Neural crest cell (in vitro differentiated cells): ENCODE measurements around the gene MTUS2. TPM values are rescaled to one million over a fixed set of nuclear protein-coding genes. Genes with fewer than 3 reads are reported as not detected.

ENCODE experiments used
- DNase-seq: peaks from one replicate; pipeline ENCODE4 v3.0.0; 2021; ENCODE audit warnings: low read depth, mixed read lengths, low spot score
- H3K27ac Mint-ChIP-seq: one replicate; pipeline ENCODE4 v1.8.0; 2021; ENCODE audit warnings: mild to moderate bottlenecking, mixed read lengths; ENCODE audit not compliant: unreplicated experiment
- H3K27me3 Mint-ChIP-seq: 2 replicates; pipeline ENCODE4 v1.8.0; 2021; ENCODE audit warnings: low read depth, mild to moderate bottlenecking, mixed read lengths
- H3K36me3 Mint-ChIP-seq: 2 replicates; pipeline ENCODE4 v1.8.0; 2021; ENCODE audit warnings: low read depth, mild to moderate bottlenecking, mixed read lengths
- H3K4me1 Mint-ChIP-seq: 2 replicates; pipeline ENCODE4 v1.8.0; 2021; ENCODE audit warnings: mixed read lengths
- H3K4me3 Mint-ChIP-seq: one replicate; pipeline ENCODE4 v1.8.0; 2021; ENCODE audit warnings: mild to moderate bottlenecking, mixed read lengths
- H3K9me3 Mint-ChIP-seq: 2 replicates; pipeline ENCODE4 v1.8.0; 2021; ENCODE audit warnings: mixed read lengths
- total RNA-seq: library from RNA; stranded (reverse); gene quantifications from 2 replicates; pipeline ENCODE4 v1.2.1, GENCODE V29; 2021
- TF ChIP-seq, protein P1 (sequence below): fragments of 200-600 bp; sonication (generic); conservative IDR thresholded peaks from 2 replicates; pipeline ENCODE4 v1.5.0; 2021; ENCODE audit warnings: antibody characterized with exemption, mild to moderate bottlenecking

Gene MTUS2
- total RNA-seq, 1 donor from 2014 or later = 0.91 TPM

DNA sequence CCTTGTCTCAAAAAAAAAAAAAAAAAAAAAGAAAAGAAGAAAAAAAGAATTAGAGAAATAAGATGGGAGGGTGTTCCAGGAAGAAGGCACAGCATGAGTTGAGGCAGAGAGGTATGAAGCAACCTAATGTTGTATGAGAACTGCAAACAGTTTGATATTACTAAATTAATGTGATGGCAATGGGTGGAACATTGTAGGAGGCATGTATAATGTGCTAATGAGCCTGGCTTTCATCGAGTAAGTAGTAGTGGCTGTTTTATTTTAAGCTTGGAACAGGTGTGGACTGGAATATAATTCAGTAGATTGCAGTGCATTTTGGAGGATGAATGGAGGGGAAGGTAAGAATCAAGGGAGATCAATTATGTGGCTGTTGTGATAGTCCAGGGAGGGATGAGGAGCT, 156.1 kb downstream of the MTUS2 start:
- TF ChIP-seq, protein P1, sequence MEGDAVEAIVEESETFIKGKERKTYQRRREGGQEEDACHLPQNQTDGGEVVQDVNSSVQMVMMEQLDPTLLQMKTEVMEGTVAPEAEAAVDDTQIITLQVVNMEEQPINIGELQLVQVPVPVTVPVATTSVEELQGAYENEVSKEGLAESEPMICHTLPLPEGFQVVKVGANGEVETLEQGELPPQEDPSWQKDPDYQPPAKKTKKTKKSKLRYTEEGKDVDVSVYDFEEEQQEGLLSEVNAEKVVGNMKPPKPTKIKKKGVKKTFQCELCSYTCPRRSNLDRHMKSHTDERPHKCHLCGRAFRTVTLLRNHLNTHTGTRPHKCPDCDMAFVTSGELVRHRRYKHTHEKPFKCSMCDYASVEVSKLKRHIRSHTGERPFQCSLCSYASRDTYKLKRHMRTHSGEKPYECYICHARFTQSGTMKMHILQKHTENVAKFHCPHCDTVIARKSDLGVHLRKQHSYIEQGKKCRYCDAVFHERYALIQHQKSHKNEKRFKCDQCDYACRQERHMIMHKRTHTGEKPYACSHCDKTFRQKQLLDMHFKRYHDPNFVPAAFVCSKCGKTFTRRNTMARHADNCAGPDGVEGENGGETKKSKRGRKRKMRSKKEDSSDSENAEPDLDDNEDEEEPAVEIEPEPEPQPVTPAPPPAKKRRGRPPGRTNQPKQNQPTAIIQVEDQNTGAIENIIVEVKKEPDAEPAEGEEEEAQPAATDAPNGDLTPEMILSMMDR = no peak
- Mint-ChIP-seq H3K36me3 (no peaks in the 10 kb centered on the region), H3K4me1 (no peaks in the 10 kb centered on the region), H3K4me3 (no peak overlapping the region), H3K27ac (no peak overlapping the region), H3K27me3 (peaks cover 25% of the 10 kb centered on the region), H3K9me3 (no peaks in the 10 kb centered on the region)
- no peak for DNase-seq

DNA sequence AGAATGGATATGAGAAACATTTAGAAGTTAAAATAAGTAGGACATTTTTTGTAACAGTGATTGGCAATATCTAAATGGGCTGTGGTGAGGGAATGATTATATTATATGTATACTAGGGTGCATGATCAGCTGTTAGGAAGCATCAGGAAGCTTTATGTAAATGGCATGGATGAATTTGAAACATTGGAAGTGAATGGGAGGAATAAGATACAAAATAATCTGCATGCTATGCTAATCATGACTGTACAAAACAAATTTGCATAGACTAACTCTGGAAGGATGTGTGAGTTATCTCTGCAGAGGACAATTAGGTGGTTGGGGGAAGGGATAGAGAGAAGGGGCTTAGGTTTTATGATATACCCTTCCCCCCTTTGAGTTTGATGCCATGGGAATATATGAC, 156.5 kb downstream of the MTUS2 start:
- Mint-ChIP-seq H3K36me3 (no peaks in the 10 kb centered on the region), H3K4me1 (no peaks in the 10 kb centered on the region), H3K4me3 (no peak overlapping the region), H3K9me3 (no peaks in the 10 kb centered on the region), H3K27ac (no peak overlapping the region), H3K27me3 (peaks cover 25% of the 10 kb centered on the region)
- DNase-seq = no peak
- TF ChIP-seq, protein P1 = no peak

DNA sequence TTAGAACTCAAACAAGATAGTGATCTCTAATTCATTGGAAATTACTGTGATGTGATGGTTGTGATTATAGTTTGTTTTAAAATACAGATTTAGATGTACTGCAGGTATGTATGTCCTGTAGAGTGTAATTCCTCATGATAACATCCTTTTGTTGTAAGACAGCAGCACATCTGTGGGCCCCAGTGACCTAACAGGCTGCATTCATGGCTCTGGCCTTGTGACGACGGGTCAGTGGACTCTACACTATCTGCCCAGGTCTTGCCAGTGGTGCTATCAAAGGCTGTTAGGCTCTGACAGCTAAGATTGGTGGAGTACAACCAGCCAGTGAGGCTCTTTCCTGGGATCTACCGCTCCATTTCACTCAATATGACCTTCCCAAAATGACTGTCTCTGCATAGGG, 158.4 kb downstream of the MTUS2 start:
- H3K4me1 Mint-ChIP-seq = no peaks in the 10 kb centered on the region
- no peak overlapping the region for H3K4me3 Mint-ChIP-seq
- TF ChIP-seq, protein P1 = no peak
- H3K27ac Mint-ChIP-seq = no peak overlapping the region
- no peaks in the 10 kb centered on the region for H3K36me3 Mint-ChIP-seq
- no peaks in the 10 kb centered on the region for H3K9me3 Mint-ChIP-seq
- no peak for DNase-seq
- peaks cover 27% of the 10 kb centered on the region for H3K27me3 Mint-ChIP-seq

DNA sequence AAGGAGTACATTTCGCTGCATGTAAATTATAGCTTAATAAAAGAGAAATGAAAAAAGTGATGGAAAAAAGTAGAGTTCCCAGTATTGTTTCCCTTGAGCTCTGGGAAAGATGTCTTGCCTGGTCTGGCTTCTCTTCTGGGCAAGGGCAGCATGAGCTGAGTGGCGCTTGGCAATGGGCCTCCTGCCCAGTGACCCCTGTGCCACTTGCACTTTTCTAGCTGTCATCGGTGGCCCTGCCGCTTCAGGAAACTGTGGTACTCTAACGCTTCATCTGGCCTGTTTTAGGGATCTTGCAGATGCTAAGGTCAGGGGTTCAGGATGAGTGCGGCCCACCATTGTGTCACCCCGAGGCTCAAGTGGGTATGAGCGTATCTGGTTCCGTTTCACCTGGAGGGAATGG, 161.4 kb downstream of the MTUS2 start:
- H3K27me3 Mint-ChIP-seq = peaks cover 12% of the 10 kb centered on the region
- no peaks in the 10 kb centered on the region for H3K36me3 Mint-ChIP-seq
- no peaks in the 10 kb centered on the region for H3K4me1 Mint-ChIP-seq
- no peak overlapping the region for H3K27ac Mint-ChIP-seq
- TF ChIP-seq, protein P1 = no peak
- H3K4me3 Mint-ChIP-seq = no peak overlapping the region
- no peak for DNase-seq
- H3K9me3 Mint-ChIP-seq = no peaks in the 10 kb centered on the region

DNA sequence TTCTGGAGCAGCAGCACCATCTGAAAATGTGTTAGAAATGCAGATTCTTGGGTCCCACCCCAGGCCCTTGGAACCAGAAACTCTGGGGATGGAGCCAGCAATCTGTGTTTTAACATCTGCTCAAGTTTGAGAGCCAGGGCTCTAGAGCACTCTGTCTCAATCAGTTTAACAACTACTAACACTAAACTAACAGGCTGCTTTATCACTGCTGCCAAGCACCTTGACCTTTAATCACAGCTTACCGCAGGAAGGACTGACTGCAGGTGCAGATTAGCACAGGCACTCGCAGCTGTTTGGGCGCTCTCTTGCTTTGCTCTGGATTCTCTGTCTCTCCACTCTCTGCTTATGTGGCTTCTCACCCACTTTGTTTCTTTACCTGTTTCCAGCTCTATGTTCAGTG, 163.5 kb downstream of the MTUS2 start:
- TF ChIP-seq, protein P1 = no peak
- H3K27me3 Mint-ChIP-seq = peaks cover 7% of the 10 kb centered on the region
- no peak for DNase-seq
- H3K4me3 Mint-ChIP-seq = no peak overlapping the region
- H3K4me1 Mint-ChIP-seq = no peaks in the 10 kb centered on the region
- H3K27ac Mint-ChIP-seq = no peak overlapping the region
- H3K9me3 Mint-ChIP-seq = no peaks in the 10 kb centered on the region
- no peaks in the 10 kb centered on the region for H3K36me3 Mint-ChIP-seq

DNA sequence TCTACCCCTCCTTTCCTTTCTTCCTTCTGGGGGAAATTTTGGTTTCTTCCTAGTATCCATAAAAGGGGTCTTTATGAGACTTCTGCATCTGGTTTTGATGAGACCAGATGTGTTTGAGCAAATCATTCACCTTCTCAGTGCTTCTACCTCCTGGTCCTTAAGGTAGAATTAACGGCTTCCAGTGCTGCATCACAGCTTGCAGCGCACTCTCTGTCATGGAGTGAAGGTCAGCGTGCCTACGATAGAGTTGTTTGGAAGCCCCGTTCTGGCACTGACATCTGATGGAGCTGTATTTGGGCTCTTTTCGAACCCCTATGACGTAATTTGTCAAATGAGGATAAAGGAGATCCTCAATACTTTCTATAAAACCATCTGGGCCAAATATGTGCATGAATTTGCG, 164.2 kb downstream of the MTUS2 start:
- TF ChIP-seq, protein P1 = no peak
- DNase-seq = no peak
- Mint-ChIP-seq H3K36me3 (no peaks in the 10 kb centered on the region), H3K4me1 (no peaks in the 10 kb centered on the region), H3K9me3 (peaks cover 2% of the 10 kb centered on the region), H3K27ac (no peak overlapping the region), H3K4me3 (no peak overlapping the region), H3K27me3 (peaks cover 7% of the 10 kb centered on the region)
